ENCODE results near the gene DGKK.

- TF ChIP-seq POU2F2 (IDR thresholded peaks at IDR 0.05; ENCODE audit: low read depth, low read length), result no peak
- no peak for TF ChIP-seq POLR2A (IDR thresholded peaks at IDR 0.05; ENCODE audit: low read depth, low read length)
- no peak for TF ChIP-seq POLR2AphosphoS5 (IDR thresholded peaks at IDR 0.05; ENCODE audit: low read depth, low read length)
- TF ChIP-seq TAF1 (IDR thresholded peaks at IDR 0.05; ENCODE audit: low read depth, low read length), result no peak
- TF ChIP-seq SPI1 (IDR thresholded peaks at IDR 0.05; ENCODE audit: low read depth, low read length), result no peak
- TF ChIP-seq PAX5 (IDR thresholded peaks at IDR 0.05; ENCODE audit: insufficient read depth, low read length, severe bottlenecking), result no peak
Observed at GRCh38 chrX:50492720-50493119, 22.1 kb upstream of the DGKK start.

Measured in GM12891 (cell line).